Measurements from ENCODE around the gene DNMT3B.
"Not testable (repeated sequence)": the region's sequence is repeated elsewhere in the genome, so short reads cannot be mapped to it uniquely, and the experiment has no call there.

Gene DNMT3B

GRCh38 chr20:32761831-32762753, at the start of gene DNMT3B:
DNMT3B (plus strand) TSS chr20:32762385; CDS start chr20:32780324, 17,939 bp downstream.
- in situ Hi-C loops (cut with HindIII; ENCODE audit: low pct_ligation_motif_present, low pct_unique_long_range_greater_than_20kb, low sequenced_read_pairs) = no loop called here
- peak; percentile 84 for DNase-seq

- DNase-seq = no peak
- in situ Hi-C loops (cut with HindIII; ENCODE audit: low pct_ligation_motif_present, low pct_unique_long_range_greater_than_20kb, low sequenced_read_pairs) = no loop called here
Measured at GRCh38 chr20:32718749-32719348, 43.3 kb upstream of the DNMT3B start.

GRCh38 chr20:32727683-32728082, 34.5 kb upstream of the DNMT3B start:
- in situ Hi-C loops (cut with HindIII; ENCODE audit: low pct_ligation_motif_present, low pct_unique_long_range_greater_than_20kb, low sequenced_read_pairs) = no loop called here
- peak; percentile 90 for DNase-seq

- in situ Hi-C loops (cut with HindIII; ENCODE audit: low pct_ligation_motif_present, low pct_unique_long_range_greater_than_20kb, low sequenced_read_pairs) = not testable (repeated sequence)
Measured at GRCh38 chr20:32728435-32728834, 33.8 kb upstream of the DNMT3B start.

GRCh38 chr20:32729334-32729733, 32.9 kb upstream of the DNMT3B start:
- in situ Hi-C loops (cut with HindIII; ENCODE audit: low pct_ligation_motif_present, low pct_unique_long_range_greater_than_20kb, low sequenced_read_pairs); DNase-seq: not testable (repeated sequence)

More at GRCh38 chr20:32728435-32728834, 33.8 kb upstream of the DNMT3B start:
- DNase-seq = not testable (repeated sequence)

- in situ Hi-C loops (cut with HindIII; ENCODE audit: low pct_ligation_motif_present, low pct_unique_long_range_greater_than_20kb, low sequenced_read_pairs) = no loop called here
- no peak for DNase-seq
Measured at GRCh38 chr20:32731882-32732266, 30.3 kb upstream of the DNMT3B start.

GRCh38 chr20:32737371-32738223, 24.6 kb upstream of the DNMT3B start:
- in situ Hi-C loops (cut with HindIII; ENCODE audit: low pct_ligation_motif_present, low pct_unique_long_range_greater_than_20kb, low sequenced_read_pairs) = no loop called here
- peak; percentile 47 for DNase-seq

GRCh38 chr20:32741151-32741550, 21.0 kb upstream of the DNMT3B start:
- in situ Hi-C loops (cut with HindIII; ENCODE audit: low pct_ligation_motif_present, low pct_unique_long_range_greater_than_20kb, low sequenced_read_pairs) = no loop called here
- no peak for DNase-seq

GRCh38 chr20:32742322-32743236, 19.6 kb upstream of the DNMT3B start:
- in situ Hi-C loops (cut with HindIII; ENCODE audit: low pct_ligation_motif_present, low pct_unique_long_range_greater_than_20kb, low sequenced_read_pairs) = no loop called here
- DNase-seq = no peak

- DNase-seq = peak; percentile 39
- in situ Hi-C loops (cut with HindIII; ENCODE audit: low pct_ligation_motif_present, low pct_unique_long_range_greater_than_20kb, low sequenced_read_pairs) = no loop called here
Measured at GRCh38 chr20:32743237-32744112, 18.7 kb upstream of the DNMT3B start, which contains the start of gene COMMD7. COMMD7 (minus strand) TSS chr20:32743467; CDS start chr20:32743391, 76 bp downstream.

- in situ Hi-C loops (cut with HindIII; ENCODE audit: low pct_ligation_motif_present, low pct_unique_long_range_greater_than_20kb, low sequenced_read_pairs) = no loop called here
- DNase-seq = no peak
Measured at GRCh38 chr20:32749914-32750637, 12.1 kb upstream of the DNMT3B start.

GRCh38 chr20:32751293-32751692, 10.9 kb upstream of the DNMT3B start:
- no peak for DNase-seq
- in situ Hi-C loops (cut with HindIII; ENCODE audit: low pct_ligation_motif_present, low pct_unique_long_range_greater_than_20kb, low sequenced_read_pairs) = no loop called here

- in situ Hi-C loops (cut with HindIII; ENCODE audit: low pct_ligation_motif_present, low pct_unique_long_range_greater_than_20kb, low sequenced_read_pairs) = no loop called here
Measured at GRCh38 chr20:32751702-32752457, 10.3 kb upstream of the DNMT3B start.

GRCh38 chr20:32752458-32753250, 9.5 kb upstream of the DNMT3B start:
- in situ Hi-C loops (cut with HindIII; ENCODE audit: low pct_ligation_motif_present, low pct_unique_long_range_greater_than_20kb, low sequenced_read_pairs) = no loop called here
- peak; percentile 60 for DNase-seq

More at GRCh38 chr20:32751702-32752457, 10.3 kb upstream of the DNMT3B start:
- DNase-seq = no peak

GRCh38 chr20:32753731-32754130, 8.5 kb upstream of the DNMT3B start:
- in situ Hi-C loops (cut with HindIII; ENCODE audit: low pct_ligation_motif_present, low pct_unique_long_range_greater_than_20kb, low sequenced_read_pairs) = no loop called here
- DNase-seq = peak; percentile 39
